ENCODE measurements around the gene POLR3B. TPM values are rescaled to one million over a fixed set of nuclear protein-coding genes. Genes with fewer than 3 reads are reported as not detected.
A peak's percentile ranks its signal among the peaks of the same experiment; 100 is the strongest.

Gene POLR3B
- total and polyA plus RNA-seq, 2 of the 13 experiments (the other 11 are each of a cell fraction or from before 2014, with no cell fraction given), result 4.8 to 13.1 TPM

DNA sequence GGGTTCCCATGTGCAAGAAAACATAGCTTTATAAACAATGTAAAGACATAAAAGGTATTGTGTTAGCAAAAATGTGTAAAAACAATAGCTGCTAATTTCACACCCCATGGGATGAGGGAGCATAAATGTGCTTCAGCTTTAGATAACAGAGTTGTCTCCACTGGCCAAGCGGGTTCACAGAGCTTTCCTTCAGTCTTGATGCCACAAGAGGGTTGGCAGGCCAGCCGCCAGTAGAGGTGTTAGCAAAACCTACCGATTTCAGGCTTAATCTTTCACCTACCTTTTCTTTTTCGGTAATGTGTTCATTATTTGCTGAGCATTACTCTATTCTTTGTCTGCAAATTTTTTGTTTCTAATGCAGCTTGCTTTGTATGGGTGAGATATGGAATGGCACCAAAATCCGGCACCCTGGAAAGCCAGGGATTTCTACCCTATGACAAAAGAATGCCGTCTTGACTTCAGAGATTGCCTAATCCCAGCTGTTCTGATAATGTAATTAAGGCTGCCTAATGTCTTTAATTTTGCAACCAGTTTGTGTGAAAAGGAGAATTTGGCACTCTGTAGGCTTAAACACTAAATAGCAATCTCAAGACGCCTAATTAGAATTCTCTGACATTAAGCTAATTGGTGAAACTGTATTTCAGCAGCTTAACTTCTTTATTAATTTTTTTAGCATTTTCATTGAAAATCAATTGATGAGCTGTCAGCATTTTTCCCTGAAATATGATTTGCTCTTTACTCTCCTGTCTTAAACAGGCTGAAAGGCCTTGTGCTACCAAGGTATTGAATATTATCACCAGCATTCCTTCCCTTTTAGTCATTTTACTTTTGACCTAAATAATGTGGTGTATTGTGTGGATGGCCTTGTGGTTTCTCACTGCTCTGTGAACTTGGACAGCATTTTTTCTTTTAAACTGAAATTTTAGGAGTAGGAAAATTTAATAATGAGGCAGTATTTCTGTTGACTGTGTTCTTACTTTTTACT is 60.7 kb downstream of the POLR3B start (continued):
- TF ChIP-seq ZNF646 (CRISPR knock-in tag; IDR thresholded peaks at IDR 0.05) (no peak), KLF11 (CRISPR knock-in tag; IDR thresholded peaks at IDR 0.05) (no peak), RXRB (CRISPR knock-in tag; IDR thresholded peaks at IDR 0.05; ENCODE audit: borderline replicate concordance) (peak; percentile 94), ATF3 (CRISPR knock-in tag; IDR thresholded peaks at IDR 0.05) (0 out of 2 replicates have a peak, but pooled peaks have one; percentile 57), BCL6 (CRISPR knock-in tag; IDR thresholded peaks at IDR 0.05) (peak; percentile 39; the same call in 1 of the 2 replicates), ZHX1 (CRISPR knock-in tag; IDR thresholded peaks at IDR 0.05; ENCODE audit: low read depth) (no peak), MBD4 (IDR thresholded peaks at IDR 0.05; ENCODE audit: borderline replicate concordance, low read length) (no peak), FOSL2 (CRISPR knock-in tag; IDR thresholded peaks at IDR 0.05) (peak; percentile 71), MAFF (IDR thresholded peaks at IDR 0.05; ENCODE audit: low read depth, low read length) (peak; percentile 65), BRF2 (CRISPR knock-in tag; IDR thresholded peaks at IDR 0.05) (no peak)
